IMR-90 (cell line): ENCODE data around the gene HOXC10.

Source experiments
- BHLHE40 ChIP-seq: fragments of 150-350 bp; IDR thresholded peaks from 2 replicates; pipeline ENCODE4 v1.6.1; 2016; ENCODE audit warnings: mild to moderate bottlenecking, low read depth, low read length
- CEBPB ChIP-seq: IDR thresholded peaks from 2 replicates; pipeline ENCODE4 v1.6.1; 2012; ENCODE audit warnings: low read depth, low read length, improper control_type of control experiment
- CHD1 ChIP-seq: IDR thresholded peaks from 2 replicates; pipeline ENCODE4 v1.6.1; 2012; ENCODE audit warnings: low read depth, low read length, improper control_type of control experiment
- CTCF ChIP-seq: conservative IDR thresholded peaks from 2 replicates; pipeline ENCODE4 v1.5.1; 2012; ENCODE audit warnings: mild to moderate bottlenecking, low read depth, low read length, improper control_type of control experiment
- ELK1 ChIP-seq: fragments of 150-350 bp; IDR thresholded peaks from 2 replicates; pipeline ENCODE4 v1.6.1; 2016; ENCODE audit warnings: low read depth, mild to moderate bottlenecking, low read length, moderate library complexity, borderline replicate concordance
- MAZ ChIP-seq: IDR thresholded peaks from 2 replicates; pipeline ENCODE4 v1.6.1; 2012; ENCODE audit warnings: low read depth, mild to moderate bottlenecking, low read length, improper control_type of control experiment, moderate library complexity, borderline replicate concordance
- MXI1 ChIP-seq: IDR thresholded peaks from 2 replicates; pipeline ENCODE4 v1.6.1; 2012; ENCODE audit warnings: low read depth, mild to moderate bottlenecking, low read length, moderate library complexity, borderline replicate concordance
- NFE2L2 ChIP-seq: fragments of 150-350 bp; IDR thresholded peaks from 2 replicates; pipeline ENCODE4 v1.6.1; 2016; ENCODE audit warnings: low read depth, mild to moderate bottlenecking, low read length
- POLR2A ChIP-seq: IDR thresholded peaks from 2 replicates; pipeline ENCODE4 v1.6.1; 2012; ENCODE audit warnings: mild to moderate bottlenecking, low read depth, low read length
- RAD21 ChIP-seq: IDR thresholded peaks from 2 replicates; pipeline ENCODE4 v1.6.1; 2012; ENCODE audit warnings: low read length, improper control_type of control experiment
- RCOR1 ChIP-seq: IDR thresholded peaks from 2 replicates; pipeline ENCODE4 v1.6.1; 2012; ENCODE audit warnings: mild to moderate bottlenecking, low read length, improper control_type of control experiment; ENCODE audit not compliant: insufficient replicate concordance
- RFX5 ChIP-seq: IDR thresholded peaks from 2 replicates; pipeline ENCODE4 v1.8.0; 2012; ENCODE audit warnings: low read depth, mild to moderate bottlenecking, low read length, moderate library complexity
- SMC3 ChIP-seq: fragments of 150-350 bp; IDR thresholded peaks from 2 replicates; pipeline ENCODE4 v1.6.1; 2016; ENCODE audit warnings: low read depth, mild to moderate bottlenecking, antibody characterized with exemption, low read length, moderate library complexity
- TF ChIP-seq, protein P1 (sequence below): fragments of 150-350 bp; IDR thresholded peaks from 2 replicates; pipeline ENCODE4 v1.6.1; 2017; ENCODE audit warnings: mild to moderate bottlenecking, antibody characterized with exemption, low read length, low read depth

GRCh38 chr12:53990311-53991076 lies 5.5 kb downstream of the HOXC10 start:
- no peak for TF ChIP-seq ELK1
- TF ChIP-seq CTCF = no peak
- no peak for TF ChIP-seq SMC3
- TF ChIP-seq MAZ = no peak
- no peak for TF ChIP-seq NFE2L2
- no peak for TF ChIP-seq POLR2A
- TF ChIP-seq BHLHE40 = no peak
- TF ChIP-seq CHD1 = no peak
- TF ChIP-seq RAD21 = no peak
- TF ChIP-seq MXI1 = no peak
- TF ChIP-seq, protein P1, sequence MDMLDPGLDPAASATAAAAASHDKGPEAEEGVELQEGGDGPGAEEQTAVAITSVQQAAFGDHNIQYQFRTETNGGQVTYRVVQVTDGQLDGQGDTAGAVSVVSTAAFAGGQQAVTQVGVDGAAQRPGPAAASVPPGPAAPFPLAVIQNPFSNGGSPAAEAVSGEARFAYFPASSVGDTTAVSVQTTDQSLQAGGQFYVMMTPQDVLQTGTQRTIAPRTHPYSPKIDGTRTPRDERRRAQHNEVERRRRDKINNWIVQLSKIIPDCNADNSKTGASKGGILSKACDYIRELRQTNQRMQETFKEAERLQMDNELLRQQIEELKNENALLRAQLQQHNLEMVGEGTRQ = no peak
- TF ChIP-seq RCOR1 = no peak
- TF ChIP-seq RFX5 = no peak
- no peak for TF ChIP-seq CEBPB
